Colon (tissue), 2 donors: ENCODE measurements around the gene ANKRD37.
"Not testable (repeated sequence)": the region's sequence is repeated elsewhere in the genome, so short reads cannot be mapped to it uniquely, and the experiment has no call there.

Experiments
- FAIRE-seq: peaks from 2 replicates; lab custom pipeline; 2012; peaks lifted over from hg19 to GRCh38; lab: Jason Lieb, UNC
- donor health status: control.
- donor health status: control.

ANKRD37 gene, protein sequence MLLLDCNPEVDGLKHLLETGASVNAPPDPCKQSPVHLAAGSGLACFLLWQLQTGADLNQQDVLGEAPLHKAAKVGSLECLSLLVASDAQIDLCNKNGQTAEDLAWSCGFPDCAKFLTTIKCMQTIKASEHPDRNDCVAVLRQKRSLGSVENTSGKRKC

DNA sequence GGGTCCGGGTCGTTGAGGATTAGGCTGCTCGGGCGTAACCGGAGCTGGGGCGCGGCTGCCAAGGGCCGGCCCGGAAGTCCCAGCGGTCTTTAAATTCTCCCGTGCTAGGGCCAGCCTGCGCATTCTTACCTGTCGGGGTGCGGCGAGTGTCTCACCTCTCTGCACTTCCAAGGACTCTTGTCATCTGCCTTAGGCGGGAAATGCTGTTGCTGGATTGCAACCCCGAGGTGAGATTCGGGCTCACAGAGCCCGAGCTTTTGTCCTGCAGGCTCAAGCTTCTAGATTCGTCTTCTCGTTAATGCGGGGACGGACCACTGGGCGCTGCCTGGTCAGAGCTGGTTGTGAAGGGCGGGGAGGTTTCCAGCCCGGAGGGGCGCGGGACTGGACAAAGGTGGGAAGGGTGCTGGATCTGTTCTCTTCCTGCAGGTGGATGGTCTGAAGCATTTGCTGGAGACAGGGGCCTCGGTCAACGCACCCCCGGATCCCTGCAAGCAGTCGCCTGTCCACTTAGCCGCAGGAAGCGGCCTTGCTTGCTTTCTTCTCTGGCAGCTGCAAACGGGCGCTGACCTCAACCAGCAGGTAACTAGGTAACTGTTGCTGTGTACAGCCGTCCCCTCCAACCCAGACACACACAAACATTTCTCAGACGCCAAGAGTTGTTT, at the start of gene ANKRD37:
TSS of gene ANKRD37 (plus strand) at position 118 of the 662 bp plus-strand sequence. CDS start at position 201, 83 bp downstream.
- FAIRE-seq: no peak

DNA sequence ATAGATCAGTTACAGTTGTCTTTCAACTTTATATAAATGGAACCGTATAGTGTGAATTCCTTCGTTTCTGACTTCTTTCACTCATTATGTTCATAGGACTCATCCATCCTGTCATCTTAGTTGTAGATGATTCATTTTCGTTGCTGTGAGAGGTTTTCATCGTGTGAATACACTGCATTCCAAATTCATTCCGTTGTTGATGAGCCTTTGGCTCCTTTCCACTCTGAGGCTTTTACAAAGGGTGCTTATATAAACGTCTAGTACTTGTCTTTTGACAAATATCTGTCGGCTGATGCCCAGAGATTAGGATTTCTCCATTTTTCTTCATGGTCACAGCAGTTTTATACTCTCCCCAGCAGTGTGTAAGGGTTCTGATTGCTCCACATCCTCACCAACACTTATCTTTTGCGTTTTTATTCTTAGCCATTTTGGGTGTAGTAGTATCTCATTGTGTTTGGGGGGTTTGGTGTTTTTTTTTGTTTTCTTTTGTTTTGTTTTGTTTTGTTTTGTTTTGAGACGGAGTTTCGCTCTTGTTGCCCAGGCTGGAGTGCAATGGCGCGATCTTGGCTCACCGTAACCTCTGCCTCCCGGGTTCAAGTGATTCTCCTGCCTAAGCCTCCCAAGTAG, 49.6 kb upstream of the ANKRD37 start:
- no peak for FAIRE-seq

DNA sequence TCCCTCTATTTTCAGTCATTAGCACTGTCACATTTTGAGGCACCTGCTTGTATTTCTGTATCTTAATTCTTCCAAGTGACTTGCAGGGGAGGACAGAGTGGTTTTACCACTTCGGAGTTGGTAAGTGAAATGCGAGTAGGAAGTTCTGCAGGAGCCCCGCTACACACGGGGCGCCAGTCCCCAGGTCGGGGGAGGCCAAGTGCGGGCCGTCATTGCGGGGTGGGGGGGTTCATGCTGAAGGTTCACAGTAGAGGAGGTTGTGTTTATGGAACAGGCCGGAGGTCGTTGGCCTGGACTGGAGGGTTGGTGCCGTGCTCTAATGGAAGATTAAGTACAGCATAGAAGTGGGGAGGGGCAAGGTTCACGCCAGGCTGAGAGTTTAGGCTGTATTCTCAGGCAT, 45.0 kb upstream of the ANKRD37 start:
- FAIRE-seq: no peak

DNA sequence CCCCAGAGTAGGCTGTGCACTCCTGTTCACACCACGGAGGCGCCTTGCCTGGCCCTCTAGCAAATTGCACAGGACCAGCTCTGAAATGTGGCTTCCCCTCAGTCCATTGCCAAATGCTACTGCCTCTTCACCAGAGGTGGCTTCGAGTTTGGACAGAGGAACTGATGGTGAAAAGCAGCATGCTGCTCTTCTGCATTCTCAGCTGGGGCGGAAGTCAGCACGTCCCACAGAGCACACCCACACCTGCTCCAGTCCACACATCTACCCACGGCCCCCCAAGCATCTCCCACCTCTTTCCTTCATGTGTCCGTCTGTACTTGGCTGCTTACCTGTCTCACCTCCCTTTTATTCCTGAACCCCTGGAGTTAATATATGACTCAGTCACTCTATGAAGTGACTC, 44.4 kb upstream of the ANKRD37 start:
- FAIRE-seq: no peak

DNA sequence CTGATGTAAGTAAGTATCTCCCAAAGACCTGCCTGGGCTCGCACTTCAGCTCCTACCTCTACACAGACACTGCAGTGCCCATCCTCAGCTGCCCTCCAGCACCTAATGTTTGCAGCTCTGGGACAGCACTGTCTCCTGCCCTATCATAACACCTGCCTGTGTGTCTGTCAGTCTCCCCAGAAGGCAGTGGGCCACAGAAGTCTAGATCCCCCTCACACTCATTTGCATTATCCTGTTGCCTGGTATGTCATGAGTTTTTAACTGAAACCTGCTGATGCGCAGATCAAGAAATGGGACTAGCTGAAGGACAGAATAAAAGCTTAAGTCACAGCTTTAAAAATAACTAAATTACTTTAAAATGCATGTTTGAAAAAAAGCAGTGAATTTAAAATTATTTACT, 43.9 kb upstream of the ANKRD37 start:
- no peak for FAIRE-seq

DNA sequence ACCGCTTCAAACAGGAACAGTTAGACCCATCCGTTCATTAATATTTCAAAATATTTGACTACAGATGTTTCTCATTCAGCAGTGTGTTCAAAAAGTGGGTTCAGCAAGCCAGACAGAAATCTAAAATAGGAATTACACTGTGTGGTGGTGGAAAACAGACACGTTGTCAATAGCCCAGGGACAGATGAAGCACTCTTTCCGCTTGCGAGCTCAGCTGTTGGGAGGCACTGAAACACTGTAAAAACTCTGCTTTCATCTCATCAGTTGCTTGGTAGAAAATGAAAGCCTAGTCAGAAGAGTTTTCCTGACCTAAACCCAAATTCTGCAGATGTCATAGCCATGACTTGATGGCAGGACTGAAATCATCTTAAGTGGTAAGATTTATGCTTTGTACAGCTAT, 39.4 kb upstream of the ANKRD37 start:
- FAIRE-seq: no peak

DNA sequence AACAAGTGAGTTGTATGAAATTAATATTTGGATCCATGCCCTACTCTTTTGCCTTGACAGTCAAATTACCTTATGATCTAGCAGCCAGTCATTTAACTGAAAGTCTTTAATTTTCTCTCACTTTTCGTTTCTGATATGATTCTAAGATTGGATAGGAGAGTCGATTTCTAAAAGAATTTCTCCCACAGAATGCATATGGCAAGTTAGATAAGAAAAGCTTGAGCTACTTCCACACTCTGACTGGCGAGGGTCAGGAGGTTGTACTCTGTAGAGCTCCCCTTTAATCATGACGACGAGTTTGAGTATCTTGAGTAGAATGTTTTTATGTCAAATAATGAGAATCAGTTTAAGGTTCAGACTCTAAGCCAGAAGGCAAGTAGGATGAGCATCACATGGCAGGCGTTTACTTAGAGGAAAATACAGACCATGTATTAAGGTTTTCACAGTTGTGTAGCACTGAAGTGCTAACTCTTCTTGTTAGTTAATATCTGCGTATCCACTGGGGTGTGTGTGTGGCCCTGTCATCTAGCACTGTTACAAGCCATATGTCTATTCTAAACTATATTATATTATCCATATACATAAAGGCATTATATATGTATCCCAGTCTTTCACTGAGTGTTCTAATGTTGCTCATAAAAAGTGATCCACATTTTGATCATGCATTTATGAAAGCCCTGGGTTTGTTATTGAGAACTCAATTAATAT, 38.8 kb upstream of the ANKRD37 start:
- FAIRE-seq: no peak

DNA sequence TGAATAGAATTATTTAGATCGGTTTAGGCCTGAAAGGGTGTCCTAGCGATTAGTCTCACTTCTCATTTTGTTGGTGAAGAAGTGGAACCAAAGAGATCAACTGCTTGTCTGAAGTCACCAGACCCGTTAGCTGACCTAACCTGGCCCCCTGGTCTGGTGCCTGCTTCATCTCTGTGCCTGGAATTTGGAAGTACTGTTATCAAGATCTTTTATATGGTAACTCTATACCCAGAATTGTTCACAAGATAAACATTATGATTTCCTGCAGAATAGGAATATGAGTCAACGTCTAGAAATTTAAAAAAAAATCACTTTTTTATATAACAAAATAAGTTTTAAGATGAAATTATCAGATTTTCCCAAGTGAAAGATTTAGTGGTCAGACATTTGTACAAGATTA, 38.1 kb upstream of the ANKRD37 start:
- no peak for FAIRE-seq

DNA sequence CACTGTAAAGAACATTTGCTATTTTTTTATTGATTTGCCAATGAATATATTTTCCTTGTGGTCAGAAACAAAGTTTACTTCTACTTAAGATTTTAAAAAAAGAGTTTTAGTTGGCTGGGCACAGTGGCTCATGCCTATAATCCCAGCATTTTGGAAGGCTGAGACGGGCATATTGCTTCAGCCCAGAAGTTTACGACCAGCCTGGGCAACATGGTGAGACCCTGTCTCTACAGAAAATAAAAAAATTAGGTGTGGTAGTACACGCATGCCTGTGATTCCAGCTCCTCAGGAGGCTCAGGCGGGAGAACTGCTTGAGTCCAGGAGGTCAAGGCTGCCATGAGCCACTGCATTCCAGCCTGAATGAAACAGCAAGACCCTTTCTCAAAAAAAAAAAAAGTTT, 37.7 kb upstream of the ANKRD37 start:
- no peak for FAIRE-seq

DNA sequence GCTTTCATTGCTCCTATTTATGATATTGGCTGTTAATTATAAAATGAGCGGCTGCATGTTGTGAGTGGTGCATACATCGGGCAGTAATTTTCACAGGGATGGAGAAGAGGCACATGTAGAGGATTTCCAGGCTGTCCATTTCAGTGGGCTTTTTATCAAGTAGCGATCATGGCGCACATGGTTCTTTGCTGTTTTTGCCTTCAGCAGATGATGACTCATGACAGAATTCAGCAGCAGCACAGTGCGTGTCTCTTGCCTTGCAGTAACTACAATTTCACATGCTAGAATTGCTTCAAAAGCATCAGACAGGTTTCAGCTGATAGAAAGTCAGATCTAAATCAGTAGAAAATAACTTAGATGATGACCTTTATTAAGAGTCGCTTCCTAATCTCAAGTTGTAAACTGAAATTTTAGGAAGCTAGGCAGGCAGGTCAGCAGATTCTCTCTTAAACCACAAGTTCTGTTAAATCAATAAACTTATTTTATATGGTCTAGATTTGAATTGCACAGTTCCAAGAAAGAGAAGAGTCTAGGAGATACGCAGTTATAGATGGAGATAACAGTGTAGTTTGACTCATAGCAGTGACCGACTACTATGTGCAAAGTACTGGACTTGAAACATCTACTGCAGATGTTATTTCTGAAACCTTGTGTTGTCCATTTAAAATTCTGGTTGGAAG, 36.7 kb upstream of the ANKRD37 start:
- FAIRE-seq: no peak

DNA sequence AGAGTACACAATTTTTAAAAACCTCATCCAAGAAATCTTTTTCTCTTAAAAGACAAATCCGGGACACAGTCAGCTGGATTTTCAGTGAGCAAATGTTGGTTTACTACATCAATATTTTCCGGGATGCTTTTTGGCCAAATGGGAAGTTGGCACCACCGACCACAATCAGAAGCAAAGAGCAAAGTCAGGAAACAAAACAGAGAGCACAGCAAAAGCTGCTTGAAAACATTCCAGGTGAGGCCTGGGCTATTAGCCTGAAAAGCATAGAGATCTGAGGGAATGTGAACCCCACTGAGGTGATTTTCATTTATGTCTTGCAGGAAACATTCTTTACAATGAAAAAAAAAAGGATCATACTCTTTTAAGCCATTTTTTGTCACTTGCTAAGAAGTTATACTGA, 34.8 kb upstream of the ANKRD37 start:
- FAIRE-seq: no peak

DNA sequence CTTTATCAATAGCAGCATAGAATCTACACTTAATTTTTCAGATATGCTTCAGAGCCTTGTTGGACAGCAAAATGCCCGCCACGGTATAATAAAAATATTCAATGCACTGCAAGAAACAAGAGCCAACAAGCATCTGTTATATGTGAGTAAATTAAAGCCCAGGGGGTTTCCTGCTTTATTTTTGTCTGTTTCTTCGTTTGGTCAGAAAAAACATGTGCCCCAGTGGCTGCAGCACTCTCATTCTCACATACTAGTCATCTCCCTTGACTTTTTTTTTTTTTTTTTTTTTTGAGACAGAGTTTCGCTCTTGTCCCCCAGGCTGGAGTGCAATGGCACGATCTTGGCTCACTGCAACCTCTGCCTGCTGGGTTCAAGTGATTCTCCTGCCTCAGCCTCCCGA, 34.1 kb upstream of the ANKRD37 start:
- not testable (repeated sequence) for FAIRE-seq

DNA sequence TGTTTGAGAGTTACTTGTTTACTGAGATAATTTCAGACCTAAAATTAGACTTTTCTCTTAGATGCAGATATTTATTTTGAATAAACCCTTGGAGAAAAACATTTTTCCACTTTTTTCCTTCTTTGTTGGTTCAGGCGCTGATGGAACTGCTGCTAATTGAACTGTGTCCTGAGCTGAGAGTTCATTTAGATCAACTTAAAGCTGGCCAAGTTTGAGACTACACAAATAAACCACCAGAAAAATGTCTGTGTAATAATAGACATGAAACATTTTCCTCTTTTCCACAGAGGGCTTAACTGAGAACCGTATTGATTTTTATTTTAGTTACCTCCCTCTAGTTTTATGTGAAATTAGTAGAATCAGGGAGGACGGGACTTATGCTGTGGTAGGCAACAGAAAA, 33.4 kb upstream of the ANKRD37 start:
- no peak for FAIRE-seq

DNA sequence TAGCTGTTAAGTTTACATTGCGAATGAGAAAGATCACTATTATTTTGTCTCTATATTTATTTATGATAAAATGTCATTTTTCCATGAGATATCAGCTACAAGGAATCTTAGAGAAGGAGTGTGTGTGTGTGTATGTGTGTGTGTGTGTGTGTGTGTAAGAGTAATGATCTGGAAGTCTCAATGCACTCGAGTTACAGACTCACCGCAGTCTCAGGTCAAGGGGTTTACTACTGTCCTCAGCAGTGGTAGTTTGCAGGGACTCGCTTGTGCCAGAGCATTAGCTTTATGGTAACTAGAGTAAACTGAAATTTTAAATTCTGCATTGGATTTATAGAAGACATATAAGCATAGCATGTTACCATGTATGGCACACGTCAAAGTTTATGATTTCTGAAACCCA, 31.8 kb upstream of the ANKRD37 start:
- no peak for FAIRE-seq

DNA sequence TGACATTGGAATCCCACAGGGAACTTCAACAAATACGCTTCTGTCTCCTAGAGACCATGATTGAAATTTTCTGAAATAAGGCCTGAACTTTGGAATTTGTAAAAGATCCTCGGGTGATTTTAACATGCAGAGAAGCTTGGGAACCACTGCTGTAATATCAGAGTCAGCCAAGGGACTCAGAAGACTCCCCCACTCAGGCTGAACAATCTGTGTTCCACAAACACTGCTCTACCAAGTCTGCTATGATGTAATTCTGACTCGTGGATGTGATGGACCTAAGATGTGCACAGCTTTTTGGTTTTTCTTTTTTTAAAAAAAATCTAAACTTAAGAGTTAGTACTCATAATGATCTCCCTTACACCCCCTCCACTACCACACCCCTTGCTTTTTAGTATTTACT, 26.9 kb upstream of the ANKRD37 start:
- no peak for FAIRE-seq

DNA sequence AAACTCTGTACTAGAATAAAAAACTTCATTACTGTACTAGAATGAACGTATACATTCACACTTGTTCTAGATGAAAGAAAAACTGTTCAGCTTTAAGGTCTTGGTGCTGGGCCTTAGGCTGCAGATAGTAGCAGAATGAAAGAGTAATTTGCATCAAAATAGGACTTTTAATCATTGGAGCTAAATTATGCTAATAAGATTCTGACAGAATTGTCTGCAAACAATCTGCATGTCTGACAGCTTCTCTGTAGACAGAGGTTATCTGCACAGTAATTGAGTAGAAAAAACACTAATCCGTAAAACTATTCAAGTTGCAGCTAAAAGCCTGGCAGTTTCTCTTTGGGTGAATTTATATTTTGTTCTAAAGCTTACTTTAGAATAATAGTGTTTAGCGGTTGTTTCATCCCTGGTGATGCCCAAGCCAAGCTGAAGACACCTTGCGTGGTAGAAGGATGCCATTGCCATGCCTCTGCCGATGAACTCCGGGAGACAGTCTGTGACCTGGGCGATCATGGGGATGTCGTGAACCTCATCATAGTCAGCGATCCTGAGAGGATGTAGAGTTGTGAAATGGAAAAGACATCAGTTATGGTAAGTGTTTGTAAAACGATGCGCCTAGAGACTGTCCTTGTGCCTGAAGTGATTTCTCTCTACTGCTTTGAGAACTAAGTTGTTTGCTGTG, 26.2 kb upstream of the ANKRD37 start:
- FAIRE-seq: no peak

DNA sequence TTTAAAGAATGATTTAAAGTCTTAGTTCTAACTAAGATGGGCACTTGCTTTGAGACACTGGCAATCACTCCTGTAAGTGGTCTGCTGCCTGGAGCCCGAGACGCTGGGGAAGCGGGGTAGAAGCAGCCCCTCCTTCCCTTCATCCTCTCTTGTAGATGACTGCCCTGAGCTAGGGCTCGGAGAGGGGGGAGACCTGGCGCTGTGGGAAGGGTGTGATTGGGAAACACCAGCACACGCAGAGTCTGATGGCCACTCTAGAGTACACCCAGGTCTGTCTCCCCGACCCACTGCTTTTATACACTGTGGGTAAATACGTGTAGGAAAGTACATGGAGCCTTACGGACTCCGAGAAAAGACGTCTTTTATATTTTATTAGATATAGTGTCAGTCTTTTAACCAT, 24.9 kb upstream of the ANKRD37 start:
- FAIRE-seq: no peak

DNA sequence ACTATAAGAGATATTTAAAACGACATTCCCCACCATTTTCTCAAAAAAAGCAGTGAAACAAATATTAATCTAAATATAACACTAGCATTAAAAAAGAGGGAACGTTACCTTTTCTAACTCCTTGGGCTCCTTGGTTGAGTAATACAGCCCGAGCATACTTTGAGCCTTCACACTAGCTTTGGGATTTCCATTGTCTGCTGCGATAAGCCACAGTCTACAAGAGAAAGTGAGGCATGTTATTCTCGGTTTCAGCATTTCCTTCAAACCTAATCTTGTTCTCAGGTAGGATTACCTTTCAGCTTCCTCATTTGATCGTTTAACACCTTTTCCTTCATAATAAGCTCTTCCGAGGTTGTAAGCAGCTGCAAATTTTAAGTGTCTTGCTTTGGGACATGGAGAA, 22.6 kb upstream of the ANKRD37 start:
- FAIRE-seq: no peak

DNA sequence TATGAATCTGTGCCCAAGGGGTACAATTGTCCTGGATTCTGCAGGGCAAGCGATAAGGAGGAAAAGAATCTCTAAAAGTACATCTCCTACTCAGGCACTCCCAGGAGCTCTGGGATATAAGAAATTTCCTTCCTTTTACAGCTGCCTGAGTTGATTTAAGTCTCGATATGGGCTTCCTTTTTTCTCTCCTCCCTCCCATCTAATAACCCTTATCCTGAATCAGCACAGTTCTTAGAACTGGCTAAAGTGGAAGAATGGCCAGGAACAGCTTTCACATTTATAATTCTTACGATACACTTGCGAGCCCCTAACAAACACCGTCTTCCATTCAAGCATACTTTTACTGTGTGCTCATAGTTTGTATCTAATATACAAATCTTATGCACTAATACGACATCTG, 22.1 kb upstream of the ANKRD37 start:
- FAIRE-seq: no peak

DNA sequence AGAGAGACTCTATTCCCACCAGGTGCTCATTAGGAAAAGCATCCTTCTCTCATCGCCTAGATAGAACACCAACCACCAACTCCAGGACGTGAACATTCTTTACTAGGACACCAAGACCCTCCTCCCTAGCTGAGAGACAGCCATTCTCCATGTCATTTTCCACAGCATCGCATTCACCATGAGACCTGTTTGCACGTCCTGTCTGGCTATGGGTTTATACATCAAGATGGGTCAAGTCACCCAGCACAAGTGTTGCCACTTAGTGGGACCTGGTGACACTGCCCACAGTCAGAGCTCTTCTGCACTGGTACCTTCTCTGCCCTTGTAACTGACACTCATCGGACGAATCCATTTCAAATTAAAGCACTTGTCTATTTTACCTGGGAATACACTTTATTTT, 18.4 kb upstream of the ANKRD37 start:
- FAIRE-seq: no peak

DNA sequence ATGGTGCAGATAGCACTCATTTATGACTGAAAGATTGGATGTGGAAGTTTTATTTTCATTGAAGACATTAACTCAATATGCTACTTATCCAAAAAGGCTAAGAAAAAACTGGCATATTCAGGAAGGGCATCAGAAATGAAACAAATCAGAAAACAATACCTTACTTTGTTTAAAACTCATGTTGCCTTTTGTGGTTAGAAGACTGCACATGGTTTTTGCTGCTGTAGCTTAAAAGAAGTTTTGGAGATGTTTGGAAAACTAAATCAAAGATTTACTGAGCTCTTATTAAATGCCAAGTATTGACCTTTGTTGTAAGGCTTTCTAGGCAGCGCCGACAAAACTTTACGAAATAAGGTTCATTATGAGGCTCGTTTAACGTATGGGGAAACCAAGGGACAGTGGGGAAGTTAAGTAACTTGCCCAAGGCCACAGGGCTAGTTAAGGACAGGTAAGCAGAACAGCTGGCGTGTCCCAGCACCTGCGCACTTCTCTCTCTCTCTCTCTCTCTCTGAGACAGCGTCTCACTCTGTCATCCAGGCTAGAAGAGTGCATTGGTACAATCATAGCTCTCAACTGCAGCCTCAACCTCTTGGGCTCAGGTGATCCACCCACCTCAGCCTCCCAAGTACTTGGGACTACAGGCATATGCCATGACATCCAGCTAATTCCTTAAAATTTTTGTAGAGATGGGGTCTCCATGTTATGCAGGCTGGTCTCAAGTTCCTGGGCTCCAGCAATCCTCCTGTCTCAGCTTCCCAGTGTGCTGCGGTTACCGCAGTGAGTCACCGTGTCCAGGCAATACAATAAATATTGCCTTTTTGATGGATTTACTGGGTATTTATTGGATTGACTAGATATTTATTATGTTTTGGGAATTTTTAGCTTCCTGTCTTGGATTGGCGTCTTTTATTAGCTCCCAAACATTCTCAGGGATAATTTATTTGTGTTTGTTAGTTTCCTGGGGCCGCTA, 17.0 kb upstream of the ANKRD37 start:
- no peak for FAIRE-seq
